Liver (tissue), 9 donors: Measurements from ENCODE around the gene ZNF879. TPM values are rescaled to one million over a fixed set of nuclear protein-coding genes. Genes with fewer than 3 reads are reported as not detected.

Experiments
- DNase-seq: peaks from one replicate; pipeline ENCODE4 v3.0.0-alpha.2; 2017; ENCODE audit warnings: low spot score
- H3K27ac ChIP-seq, 2 donors: one replicate each; pipeline ENCODE4 v1.7.0; 2013; ENCODE audit warnings: inconsistent platforms in 2 of 2, low read length in 2 of 2, control low read depth in 1 of 2, low read depth in 1 of 2, mild to moderate bottlenecking in 1 of 2
- H3K27me3 ChIP-seq, 4 donors: one replicate each; pipeline versions ENCODE4 v1.6.1 to v1.7.0; 2013; ENCODE audit warnings: low read length in 3 of 4, inconsistent platforms in 1 of 4, mild to moderate bottlenecking in 1 of 4, moderate library complexity in 1 of 4; ENCODE audit not compliant: control insufficient read depth in 4 of 4, insufficient read depth in 4 of 4
- H3K36me3 ChIP-seq, 4 donors: one replicate each; pipeline versions ENCODE4 v1.6.1 to v1.7.0; 2013; ENCODE audit warnings: low read length in 3 of 4, mild to moderate bottlenecking in 3 of 4, low read depth in 1 of 4, moderate library complexity in 1 of 4; ENCODE audit not compliant: control insufficient read depth in 4 of 4, insufficient read depth in 3 of 4
- H3K4me1 ChIP-seq, 4 donors: one replicate each; pipeline versions ENCODE4 v1.6.1 to v1.7.0; 2013; ENCODE audit warnings: low read length in 3 of 4, mild to moderate bottlenecking in 3 of 4, moderate library complexity in 1 of 4; ENCODE audit not compliant: control insufficient read depth in 4 of 4, insufficient read depth in 4 of 4
- H3K4me3 ChIP-seq, 3 donors: one replicate each; pipeline versions ENCODE4 v1.6.1 to v1.7.0; 2013; ENCODE audit warnings: low read length in 3 of 3, control low read depth in 1 of 3, low read depth in 1 of 3, mild to moderate bottlenecking in 1 of 3
- H3K9ac ChIP-seq, 2 donors: one replicate each; pipeline ENCODE4 v1.7.0; 2013; ENCODE audit warnings: low read length in 2 of 2, mild to moderate bottlenecking in 2 of 2, moderate library complexity in 2 of 2, control low read depth in 1 of 2, low read depth in 1 of 2
- H3K9me3 ChIP-seq, 4 donors: one replicate each; pipeline versions ENCODE4 v1.6.1 to v1.7.0; 2013; ENCODE audit warnings: low read length in 3 of 4; ENCODE audit not compliant: control insufficient read depth in 4 of 4
- EGR1 ChIP-seq, 2 donors: IDR thresholded peaks; 2 replicates each; pipeline ENCODE4 v1.6.1; 2016 to 2018; ENCODE audit warnings: antibody characterized with exemption in 2 of 2, low read depth in 2 of 2
- FOXA2 ChIP-seq: IDR thresholded peaks from 2 replicates; pipeline ENCODE4 v1.6.1; 2016; ENCODE audit warnings: antibody characterized with exemption
- HNF4G ChIP-seq: IDR thresholded peaks from 2 replicates; pipeline ENCODE4 v1.6.1; 2016; ENCODE audit warnings: antibody characterized with exemption
- MAX ChIP-seq: IDR thresholded peaks from 2 replicates; pipeline ENCODE4 v1.6.1; 2016; ENCODE audit warnings: antibody characterized with exemption
- NR2F2 ChIP-seq: IDR thresholded peaks from 2 replicates; pipeline ENCODE4 v1.6.1; 2016; ENCODE audit warnings: antibody characterized with exemption
- RAD21 ChIP-seq, 2 donors: IDR thresholded peaks; 2 replicates each; pipeline ENCODE4 v1.6.1; 2016; ENCODE audit warnings: antibody characterized with exemption in 2 of 2, mild to moderate bottlenecking in 2 of 2
- REST ChIP-seq: IDR thresholded peaks from 2 replicates; pipeline ENCODE4 v1.6.1; 2016; ENCODE audit warnings: antibody characterized with exemption, mild to moderate bottlenecking
- RXRA ChIP-seq, 2 donors: IDR thresholded peaks; 2 replicates each; pipeline ENCODE4 v1.6.1; 2017 to 2018; ENCODE audit warnings: antibody characterized with exemption in 2 of 2, mild to moderate bottlenecking in 1 of 2
- SP1 ChIP-seq: IDR thresholded peaks from 2 replicates; pipeline ENCODE4 v1.6.1; 2018; ENCODE audit warnings: antibody characterized with exemption, mild to moderate bottlenecking
- TAF1 ChIP-seq: conservative IDR thresholded peaks from 2 replicates; pipeline ENCODE4 v1.6.1; 2016; ENCODE audit warnings: antibody characterized with exemption, mild to moderate bottlenecking
- YY1 ChIP-seq: IDR thresholded peaks from 2 replicates; pipeline ENCODE4 v1.6.1; 2016; ENCODE audit warnings: antibody characterized with exemption, mild to moderate bottlenecking
- WGBS: extraction: QIAGEN DNeasy Blood & Tissue Kit; methylation state at CpG from one replicate; pipeline ENCODE4 v1.1.7; 2013; 5-methylcytosine and 5-hydroxymethylcytosine counted together
- polyA plus RNA-seq, 2 donors: library from polyadenylated mRNA; stranded (reverse) in 1 of 2; unstranded in 1 of 2; fragments of 200-250 nt in 1 of 2; fragments of >200 nt in 1 of 2; fragmentation: Nextera tagmentation in 1 of 2; extraction: Ambion mirVana in 1 of 2; gene quantifications; one replicate each; pipeline versions ENCODE4 v1.2.1 to v1.2.3, GENCODE V29; 2013 to 2015
- total RNA-seq, 2 donors: library from RNA; depleted of rRNA; stranded (reverse); fragments of >200 nt; gene quantifications; one replicate each; pipeline ENCODE4 v1.2.3, GENCODE V29; 2014
- TF ChIP-seq, protein P1 (sequence below): fragments of 150-350 bp; IDR thresholded peaks from 2 replicates; pipeline ENCODE4 v1.5.1; 2017; ENCODE audit warnings: improper control_type of control experiment, low read depth, low read length; ENCODE audit not compliant: missing input control
- TF ChIP-seq, protein P2 (sequence below): IDR thresholded peaks from 2 replicates; pipeline ENCODE4 v1.6.1; 2016; ENCODE audit warnings: antibody characterized with exemption
- donor health status: healthy.
- donor health status: healthy.
- donor health status: healthy.
- donor health status: healthy.
- donor health status: healthy.

The ZNF879 gene
- total and polyA plus RNA-seq, 4 donors = 0.48 to 2.4 (median 1.5) TPM

DNA sequence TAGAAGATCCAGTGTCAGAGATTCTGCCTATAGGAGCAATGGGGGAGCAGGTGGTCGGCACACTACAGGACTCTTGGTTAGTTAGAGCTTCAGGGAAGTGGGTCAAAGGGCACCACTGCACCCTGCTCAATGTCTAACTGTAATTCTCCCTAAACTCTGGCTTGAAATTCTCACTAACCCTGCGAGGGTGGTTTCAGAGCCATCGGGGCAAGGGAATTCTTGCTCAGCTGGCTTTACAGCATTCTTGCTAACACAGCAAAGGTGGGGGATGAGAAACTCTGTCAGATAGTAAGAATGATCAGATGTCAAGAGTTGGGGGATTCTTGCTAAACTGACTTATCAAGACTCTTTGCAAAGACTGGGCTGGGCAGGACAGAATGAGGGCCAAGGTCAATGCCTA, 31.8 kb downstream of the ZNF879 start:
- DNase-seq = no peak
- Histone ChIP-seq H3K27ac (no peak overlapping the region), H3K9ac (no peak overlapping the region), H3K9me3 (peaks cover 15 to 45% (median 21%) of the 10 kb centered on the region in 4 donors), H3K4me3 (peak overlapping the region in 1 of 3 donors; percentile 5), H3K4me1 (peaks cover 0 to 6% (median 1%) of the 10 kb centered on the region in 4 donors), H3K27me3 (no peaks in the 10 kb centered on the region), H3K36me3 (peaks cover 0 to 4% (median 0%) of the 10 kb centered on the region in 4 donors)
- no peak for TF ChIP-seq MAX
- no peak for TF ChIP-seq HNF4G
- TF ChIP-seq EGR1 (IDR thresholded peaks at IDR 0.05; ENCODE audit: low read depth in 2 of 2) = no peak
- no peak for TF ChIP-seq YY1
- 60% methylated on average over 3 of the region's 3 CpGs for WGBS

DNA sequence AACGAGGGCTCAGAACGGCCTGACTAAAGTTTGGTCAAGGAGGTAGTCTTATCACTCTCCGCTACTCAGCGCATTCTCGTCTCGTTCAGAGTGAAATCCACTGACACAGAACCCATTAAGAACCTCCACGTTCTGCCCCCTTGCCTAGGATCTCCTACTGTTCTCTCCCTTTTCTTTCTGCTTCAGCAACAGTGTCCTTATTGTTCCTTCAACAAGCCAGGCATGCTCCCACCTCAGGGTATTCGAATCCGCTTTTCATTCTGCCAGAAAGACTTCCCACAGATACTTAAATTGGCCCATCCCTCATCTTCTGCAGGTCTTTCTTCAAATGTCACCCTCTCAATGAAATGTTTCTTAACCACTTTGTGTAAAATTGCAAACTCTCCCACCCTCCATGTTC, 32.2 kb downstream of the ZNF879 start:
- no peak for DNase-seq
- Histone ChIP-seq H3K4me3 (no peak overlapping the region), H3K9ac (no peak overlapping the region), H3K4me1 (peaks cover 1 to 10% (median 4%) of the 10 kb centered on the region in 4 donors), H3K9me3 (peaks cover 15 to 41% (median 21%) of the 10 kb centered on the region in 4 donors), H3K27me3 (no peaks in the 10 kb centered on the region), H3K27ac (no peak overlapping the region), H3K36me3 (peaks cover 0 to 2% (median 0%) of the 10 kb centered on the region in 4 donors)
- no peak for TF ChIP-seq FOXA2
- no peak for TF ChIP-seq RAD21 (IDR thresholded peaks at IDR 0.05)
- no peak for TF ChIP-seq EGR1 (IDR thresholded peaks at IDR 0.05; ENCODE audit: low read depth in 2 of 2)
- TF ChIP-seq NR2F2 = no peak
- no peak for TF ChIP-seq REST
- no peak for TF ChIP-seq RXRA (IDR thresholded peaks at IDR 0.05)
- TF ChIP-seq, protein P1, sequence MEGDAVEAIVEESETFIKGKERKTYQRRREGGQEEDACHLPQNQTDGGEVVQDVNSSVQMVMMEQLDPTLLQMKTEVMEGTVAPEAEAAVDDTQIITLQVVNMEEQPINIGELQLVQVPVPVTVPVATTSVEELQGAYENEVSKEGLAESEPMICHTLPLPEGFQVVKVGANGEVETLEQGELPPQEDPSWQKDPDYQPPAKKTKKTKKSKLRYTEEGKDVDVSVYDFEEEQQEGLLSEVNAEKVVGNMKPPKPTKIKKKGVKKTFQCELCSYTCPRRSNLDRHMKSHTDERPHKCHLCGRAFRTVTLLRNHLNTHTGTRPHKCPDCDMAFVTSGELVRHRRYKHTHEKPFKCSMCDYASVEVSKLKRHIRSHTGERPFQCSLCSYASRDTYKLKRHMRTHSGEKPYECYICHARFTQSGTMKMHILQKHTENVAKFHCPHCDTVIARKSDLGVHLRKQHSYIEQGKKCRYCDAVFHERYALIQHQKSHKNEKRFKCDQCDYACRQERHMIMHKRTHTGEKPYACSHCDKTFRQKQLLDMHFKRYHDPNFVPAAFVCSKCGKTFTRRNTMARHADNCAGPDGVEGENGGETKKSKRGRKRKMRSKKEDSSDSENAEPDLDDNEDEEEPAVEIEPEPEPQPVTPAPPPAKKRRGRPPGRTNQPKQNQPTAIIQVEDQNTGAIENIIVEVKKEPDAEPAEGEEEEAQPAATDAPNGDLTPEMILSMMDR = no peak
- 63% methylated on average over 9 of the region's 9 CpGs for WGBS

- peaks cover 9 to 33% (median 20%) of the 10 kb centered on the region in 4 donors for H3K9me3 ChIP-seq
- 5% methylated on average over 81 of the region's 81 CpGs for WGBS
- peak; percentile 15 for TF ChIP-seq SP1
- no peak for TF ChIP-seq RXRA (IDR thresholded peaks at IDR 0.05)
- no peak for TF ChIP-seq TAF1
- no peak for TF ChIP-seq REST
- TF ChIP-seq YY1 = peak; percentile 68
- TF ChIP-seq, protein P2, sequence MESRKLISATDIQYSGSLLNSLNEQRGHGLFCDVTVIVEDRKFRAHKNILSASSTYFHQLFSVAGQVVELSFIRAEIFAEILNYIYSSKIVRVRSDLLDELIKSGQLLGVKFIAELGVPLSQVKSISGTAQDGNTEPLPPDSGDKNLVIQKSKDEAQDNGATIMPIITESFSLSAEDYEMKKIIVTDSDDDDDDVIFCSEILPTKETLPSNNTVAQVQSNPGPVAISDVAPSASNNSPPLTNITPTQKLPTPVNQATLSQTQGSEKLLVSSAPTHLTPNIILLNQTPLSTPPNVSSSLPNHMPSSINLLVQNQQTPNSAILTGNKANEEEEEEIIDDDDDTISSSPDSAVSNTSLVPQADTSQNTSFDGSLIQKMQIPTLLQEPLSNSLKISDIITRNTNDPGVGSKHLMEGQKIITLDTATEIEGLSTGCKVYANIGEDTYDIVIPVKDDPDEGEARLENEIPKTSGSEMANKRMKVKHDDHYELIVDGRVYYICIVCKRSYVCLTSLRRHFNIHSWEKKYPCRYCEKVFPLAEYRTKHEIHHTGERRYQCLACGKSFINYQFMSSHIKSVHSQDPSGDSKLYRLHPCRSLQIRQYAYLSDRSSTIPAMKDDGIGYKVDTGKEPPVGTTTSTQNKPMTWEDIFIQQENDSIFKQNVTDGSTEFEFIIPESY = peak; percentile 94
Measured at GRCh38 chr5:179060116-179061008, 36.8 kb downstream of the ZNF879 start, which contains the start of gene ZNF354C. ZNF354C (plus strand) TSS chr5:179060373; CDS start chr5:179062069, 1,696 bp downstream.

More at GRCh38 chr5:179060116-179061008, 36.8 kb downstream of the ZNF879 start, which contains the start of gene ZNF354C:
- DNase-seq = peak; percentile 80
- H3K4me3 ChIP-seq = peak within 1 kb of the TSS; percentile 48 to 78 (median 77)
- H3K4me1 ChIP-seq = peaks cover 3 to 12% (median 8%) of the 10 kb centered on the region in 4 donors
- H3K27me3 ChIP-seq = no peaks in the 10 kb centered on the region
- peak within 1 kb of the TSS; percentile 26 to 70 for H3K27ac ChIP-seq
- peaks cover 0 to 15% (median 5%) of the 10 kb centered on the region in 4 donors for H3K36me3 ChIP-seq
- H3K9ac ChIP-seq = peak within 1 kb of the TSS; percentile 14 to 18
